ENCODE results near the gene TECPR2.

GRCh38 chr14:102485693-102486512, 123.2 kb downstream of the TECPR2 start:
- TF ChIP-seq EGR1 (IDR thresholded peaks at IDR 0.05; ENCODE audit: low read depth in 2 of 2) = no peak
- no peak for TF ChIP-seq CTCF (IDR thresholded peaks at IDR 0.05; ENCODE audit: low read depth, low read length, missing input control)
- no peak for TF ChIP-seq MAX (IDR thresholded peaks at IDR 0.05)
- no peak for TF ChIP-seq GABPA (IDR thresholded peaks at IDR 0.05 in 1 of 2, conservative IDR thresholded peaks at IDR 0.05 in 1 of 2)
- TF ChIP-seq TAF1 (conservative IDR thresholded peaks at IDR 0.05) = no peak
- TF ChIP-seq REST (IDR thresholded peaks at IDR 0.05) = no peak
- TF ChIP-seq YY1 (IDR thresholded peaks at IDR 0.05) = no peak
